Measurements from ENCODE around the gene HABP2. TPM values are rescaled to one million over a fixed set of nuclear protein-coding genes. Genes with fewer than 3 reads are reported as not detected.

HABP2 gene
- total and polyA plus RNA-seq, 11 donors: 0.23 to 0.30 TPM; not detected in 9

GRCh38 chr10:113553149-113553548 is 296 bp downstream of the HABP2 start:
- no peak overlapping the region for H3K27ac ChIP-seq
- TF ChIP-seq CTCF (IDR thresholded peaks at IDR 0.05) (no peak), POLR2A (IDR thresholded peaks at IDR 0.05) (no peak)
- WGBS, 4 donors: 94 to 100% (median 97%) methylated on average over 2 of the region's 2 CpGs
- intact Hi-C loops (cut with DNase I): no loop called here
- H3K36me3 ChIP-seq: no peaks in the 10 kb centered on the region
- H3K27me3 ChIP-seq: peaks cover 0 to 6% (median 0%) of the 10 kb centered on the region in 9 donors
- no peak for DNase-seq
- no peak for ATAC-seq
- no peaks in the 10 kb centered on the region for H3K9me3 ChIP-seq
- no peak overlapping the region for H3K4me3 ChIP-seq
- peaks cover 0 to 13% (median 0%) of the 10 kb centered on the region in 12 donors for H3K4me1 ChIP-seq

- ATAC-seq (no peak), DNase-seq (no peak)
- Histone ChIP-seq H3K27ac (no peak overlapping the region), H3K4me1 (peaks cover 0 to 17% (median 0%) of the 10 kb centered on the region in 12 donors), H3K9me3 (no peaks in the 10 kb centered on the region), H3K4me3 (no peak overlapping the region), H3K27me3 (peaks cover 0 to 6% (median 0%) of the 10 kb centered on the region in 9 donors), H3K36me3 (no peaks in the 10 kb centered on the region)
- TF ChIP-seq CTCF (IDR thresholded peaks at IDR 0.05) (no peak), POLR2A (IDR thresholded peaks at IDR 0.05) (no peak)
- intact Hi-C loops (cut with DNase I): no loop called here
- WGBS, 4 donors: 64 to 90% (median 80%) methylated on average over 5 of the region's 5 CpGs
Measured at GRCh38 chr10:113554214-113554613, 1.4 kb downstream of the HABP2 start.

GRCh38 chr10:113555245-113555644 is 2.4 kb downstream of the HABP2 start:
- Histone ChIP-seq H3K4me1 (peaks cover 0 to 17% (median 0%) of the 10 kb centered on the region in 12 donors), H3K27ac (no peak overlapping the region), H3K9me3 (no peaks in the 10 kb centered on the region), H3K36me3 (no peaks in the 10 kb centered on the region), H3K27me3 (peaks cover 0 to 9% (median 0%) of the 10 kb centered on the region in 9 donors), H3K4me3 (no peak overlapping the region)
- WGBS, 4 donors: 87 to 94% (median 91%) methylated on average over 2 to 3 of the region's 3 CpGs
- TF ChIP-seq POLR2A (IDR thresholded peaks at IDR 0.05): no peak
- TF ChIP-seq CTCF (IDR thresholded peaks at IDR 0.05): no peak
- ATAC-seq: no peak
- no peak for DNase-seq
- intact Hi-C loops (cut with DNase I): no loop called here

- no peaks in the 10 kb centered on the region for H3K9me3 ChIP-seq
- no peak overlapping the region for H3K4me3 ChIP-seq
- no peak for DNase-seq
- H3K4me1 ChIP-seq: peaks cover 0 to 17% (median 0%) of the 10 kb centered on the region in 12 donors
- WGBS, 4 donors: 88 to 97% (median 95%) methylated on average over 1 of the region's 1 CpG
- no peak for ATAC-seq
- H3K27ac ChIP-seq: no peak overlapping the region
- TF ChIP-seq CTCF (IDR thresholded peaks at IDR 0.05) (no peak), POLR2A (IDR thresholded peaks at IDR 0.05) (no peak)
- H3K27me3 ChIP-seq: peaks cover 0 to 9% (median 0%) of the 10 kb centered on the region in 9 donors
- intact Hi-C loops (cut with DNase I): no loop called here
- no peaks in the 10 kb centered on the region for H3K36me3 ChIP-seq
Measured at GRCh38 chr10:113555751-113556150, 2.9 kb downstream of the HABP2 start.

Data from heart left ventricle (tissue), 16 donors.